Naive B cell (primary cell): ENCODE data around the gene KIF1A. TPM values are rescaled to one million over a fixed set of nuclear protein-coding genes. Genes with fewer than 3 reads are reported as not detected.

ENCODE experiments used
- ATAC-seq, 2 donors: fragments of 150-1000 bp; cut with Tn5 transposase; 2 replicates each; pipeline ENCODE4 v1.10.0; 2021; ENCODE audit warnings: low read depth in 2 of 2, mild to moderate bottlenecking in 2 of 2, moderate library complexity in 2 of 2
- DNase-seq: peaks from one replicate; pipeline ENCODE4 v3.0.0; 2022
- H3K27ac Mint-ChIP-seq, 6 donors: one replicate each; pipeline ENCODE4 v1.8.0; 2020 to 2022; ENCODE audit warnings: mild to moderate bottlenecking in 6 of 6, mixed read lengths in 6 of 6, moderate library complexity in 5 of 6, inconsistent platforms in 2 of 6
- H3K27me3 Mint-ChIP-seq, 3 donors: one replicate each; pipeline ENCODE4 v1.8.0; 2021 to 2022; ENCODE audit warnings: mixed read lengths in 3 of 3, mild to moderate bottlenecking in 1 of 3
- H3K36me3 Mint-ChIP-seq, 2 donors: one replicate each; pipeline ENCODE4 v1.8.0; 2020 to 2022; ENCODE audit warnings: mixed read lengths in 2 of 2, inconsistent platforms in 1 of 2, mild to moderate bottlenecking in 1 of 2
- H3K4me1 Mint-ChIP-seq, 3 donors: one replicate each; pipeline ENCODE4 v1.8.0; 2020 to 2022; ENCODE audit warnings: mixed read lengths in 3 of 3, inconsistent platforms in 1 of 3, mild to moderate bottlenecking in 1 of 3, moderate library complexity in 1 of 3
- H3K4me3 Mint-ChIP-seq, 8 donors: one replicate each; pipeline ENCODE4 v1.8.0; 2020 to 2022; ENCODE audit warnings: mild to moderate bottlenecking in 8 of 8, mixed read lengths in 8 of 8, moderate library complexity in 8 of 8, inconsistent platforms in 2 of 8
- H3K9me3 Mint-ChIP-seq, 7 donors: one replicate each; pipeline ENCODE4 v1.8.0; 2020 to 2022; ENCODE audit warnings: mixed read lengths in 7 of 7, mild to moderate bottlenecking in 5 of 7, inconsistent platforms in 2 of 7, moderate library complexity in 1 of 7
- polyA plus RNA-seq, 6 donors: library from polyadenylated mRNA; unstranded; fragments of 300-500 nt; fragmentation: Illumina TruSeq; gene quantifications; one replicate each; pipeline ENCODE4 v1.2.3, GENCODE V29; 2021; ENCODE audit warnings: low read depth in 6 of 6

KIF1A gene
- polyA plus RNA-seq, 6 donors from 2014 or later, result not detected

DNA sequence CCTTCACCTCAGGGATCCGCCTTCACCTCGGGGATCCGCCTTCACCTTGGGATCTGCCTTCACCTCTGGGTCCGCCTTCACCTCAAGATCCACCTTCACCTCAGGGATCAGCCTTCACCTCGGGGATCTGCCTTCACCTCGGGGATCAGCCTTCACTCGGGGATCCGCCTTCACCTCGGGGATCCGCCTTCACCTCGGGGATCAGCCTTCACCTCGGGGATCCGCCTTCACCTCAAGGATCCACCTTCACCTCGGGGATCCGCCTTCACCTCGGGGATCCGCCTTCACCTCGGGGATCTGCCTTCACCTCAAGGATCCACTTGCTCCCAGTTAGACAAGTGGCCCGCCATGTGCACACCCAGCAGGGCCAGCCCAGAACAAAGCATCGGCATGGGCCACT lies 7.3 kb downstream of the KIF1A start:
- H3K36me3 Mint-ChIP-seq, result peaks cover 0 to 8% of the 10 kb centered on the region in 2 donors
- H3K4me3 Mint-ChIP-seq, result no peak overlapping the region
- H3K4me1 Mint-ChIP-seq, result no peaks in the 10 kb centered on the region
- no peak for ATAC-seq
- H3K9me3 Mint-ChIP-seq, result peaks cover 5 to 15% (median 8%) of the 10 kb centered on the region in 7 donors
- no peak overlapping the region for H3K27ac Mint-ChIP-seq
- DNase-seq, result no peak
- peaks cover 15 to 37% (median 31%) of the 10 kb centered on the region in 3 donors for H3K27me3 Mint-ChIP-seq

DNA sequence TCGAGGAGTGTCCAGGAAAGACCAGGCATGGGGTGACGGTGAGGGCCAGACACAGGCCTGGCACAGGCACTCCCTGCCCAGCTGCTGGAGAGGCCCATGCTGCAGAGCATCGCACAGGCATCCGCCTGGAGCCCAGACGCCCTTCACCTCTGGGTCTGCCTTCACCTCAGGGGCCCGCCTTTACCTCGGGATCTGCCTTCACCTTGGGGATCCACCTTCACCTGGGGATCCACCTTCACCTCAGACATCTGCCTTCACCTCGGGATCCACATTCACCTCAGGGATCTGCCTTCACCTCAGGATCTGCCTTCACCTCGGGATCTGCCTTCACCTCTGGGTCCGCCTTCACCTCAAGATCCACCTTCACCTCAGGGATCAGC lies 7.7 kb downstream of the KIF1A start:
- peaks cover 0 to 8% of the 10 kb centered on the region in 2 donors for H3K36me3 Mint-ChIP-seq
- peaks cover 15 to 37% (median 36%) of the 10 kb centered on the region in 3 donors for H3K27me3 Mint-ChIP-seq
- no peaks in the 10 kb centered on the region for H3K4me1 Mint-ChIP-seq
- peaks cover 5 to 15% (median 8%) of the 10 kb centered on the region in 7 donors for H3K9me3 Mint-ChIP-seq
- no peak for ATAC-seq
- no peak overlapping the region for H3K4me3 Mint-ChIP-seq
- no peak overlapping the region for H3K27ac Mint-ChIP-seq
- DNase-seq, result no peak

DNA sequence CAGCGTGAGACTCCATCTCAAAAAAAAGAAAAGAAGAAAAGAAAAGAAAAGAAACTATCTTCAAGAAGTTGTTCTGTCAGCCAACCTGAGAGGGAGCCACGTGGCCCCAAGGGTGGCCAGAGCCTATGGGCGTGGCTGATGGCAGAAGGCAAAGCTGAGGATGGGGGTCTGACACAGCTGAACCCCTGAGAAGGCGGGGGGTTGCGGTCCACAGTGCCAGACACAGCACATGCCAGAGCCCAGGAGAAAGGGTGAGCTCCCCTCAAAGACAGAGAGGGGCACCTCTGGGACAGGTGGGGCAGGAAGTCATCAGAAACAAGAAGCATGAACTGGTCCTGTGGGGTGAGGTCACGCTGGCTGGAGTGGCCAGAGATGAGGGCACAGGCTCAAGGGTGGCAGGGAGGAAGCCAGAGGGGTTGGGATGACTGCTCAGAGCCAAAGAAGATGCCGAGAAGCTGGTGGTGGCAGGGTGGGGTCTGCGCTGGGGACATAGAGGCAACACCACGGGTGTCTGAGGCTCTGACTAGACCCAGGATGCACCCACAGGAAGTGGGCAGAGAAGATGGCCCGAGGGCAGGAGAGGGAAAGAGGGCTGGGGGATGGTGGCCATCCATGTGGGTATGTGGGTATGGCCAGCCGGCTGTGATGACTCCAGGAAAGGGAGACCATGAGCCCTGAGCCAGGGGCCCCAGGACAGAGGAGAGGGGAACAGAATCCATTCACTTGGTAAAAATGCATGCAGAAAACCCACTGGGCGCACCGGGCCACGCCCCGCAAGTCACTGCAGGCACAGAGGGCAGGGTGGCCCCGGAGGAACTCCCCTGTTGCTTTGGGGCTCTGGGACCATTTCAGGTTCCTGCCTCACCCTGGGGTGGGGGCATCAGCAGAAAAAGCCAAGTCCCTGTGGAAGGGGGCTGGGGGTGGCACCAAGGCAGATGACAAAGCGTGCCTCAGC lies 8.4 kb downstream of the KIF1A start:
- no peak for ATAC-seq

DNA sequence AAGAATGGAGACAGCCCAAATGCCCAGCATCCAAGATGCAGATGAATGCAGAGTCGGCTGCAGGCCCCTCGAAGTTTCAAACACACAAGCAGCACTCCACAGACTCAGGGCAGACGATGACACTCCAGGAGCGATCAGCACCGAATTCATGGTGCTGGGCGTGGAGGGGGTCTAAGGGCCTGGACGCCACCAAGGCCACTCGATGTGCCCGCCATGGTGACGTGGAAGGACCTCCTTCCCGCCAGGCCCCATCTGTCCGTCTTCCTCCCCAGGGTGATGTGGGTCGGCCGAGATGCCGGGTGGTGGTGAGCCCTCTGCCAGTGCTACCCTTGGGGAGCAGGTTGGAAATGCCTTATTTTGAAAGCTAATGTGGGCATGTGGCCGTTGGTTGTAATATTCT lies 9.4 kb downstream of the KIF1A start:
- H3K4me1 Mint-ChIP-seq, result no peaks in the 10 kb centered on the region
- peaks cover 5 to 24% (median 11%) of the 10 kb centered on the region in 7 donors for H3K9me3 Mint-ChIP-seq
- ATAC-seq (no peak), DNase-seq (no peak)
- H3K27ac Mint-ChIP-seq, result no peak overlapping the region
- peaks cover 0 to 8% of the 10 kb centered on the region in 2 donors for H3K36me3 Mint-ChIP-seq
- no peak overlapping the region for H3K4me3 Mint-ChIP-seq
- H3K27me3 Mint-ChIP-seq, result peaks cover 12 to 28% (median 25%) of the 10 kb centered on the region in 3 donors

More for the DNA sequence above, 8.4 kb downstream of the KIF1A start:
- H3K36me3 Mint-ChIP-seq, result peaks cover 0 to 8% of the 10 kb centered on the region in 2 donors
- peaks cover 15 to 38% (median 35%) of the 10 kb centered on the region in 3 donors for H3K27me3 Mint-ChIP-seq
- H3K4me1 Mint-ChIP-seq, result no peaks in the 10 kb centered on the region
- no peak for DNase-seq
- H3K9me3 Mint-ChIP-seq, result peaks cover 5 to 15% (median 8%) of the 10 kb centered on the region in 7 donors
- H3K4me3 Mint-ChIP-seq, result no peak overlapping the region
- peak overlapping the region in 2 of 6 donors; percentile 57 to 70 for H3K27ac Mint-ChIP-seq

DNA sequence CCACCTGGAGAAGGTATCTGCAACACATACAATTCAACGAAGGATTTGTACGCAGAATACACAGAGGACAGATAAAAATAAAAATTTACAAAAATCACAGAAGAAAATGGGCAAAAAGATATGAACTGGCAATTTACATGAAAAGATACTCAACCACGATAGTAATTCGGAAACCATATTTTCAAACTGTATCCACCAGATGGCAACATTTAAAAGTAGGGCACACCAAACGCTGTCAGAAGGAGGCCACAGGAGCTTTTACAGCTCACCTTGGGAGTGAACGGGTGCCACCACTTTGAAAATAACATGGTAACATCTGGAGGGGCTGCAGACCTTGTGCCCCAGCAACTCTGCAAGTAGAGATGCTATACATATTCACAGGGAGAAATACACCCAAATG lies 9.8 kb downstream of the KIF1A start:
- DNase-seq (no peak), ATAC-seq (no peak)
- Mint-ChIP-seq H3K4me1 (no peaks in the 10 kb centered on the region), H3K27me3 (peaks cover 10 to 24% (median 21%) of the 10 kb centered on the region in 3 donors), H3K9me3 (peaks cover 5 to 24% (median 11%) of the 10 kb centered on the region in 7 donors), H3K27ac (no peak overlapping the region), H3K4me3 (no peak overlapping the region), H3K36me3 (peaks cover 0 to 8% of the 10 kb centered on the region in 2 donors)

DNA sequence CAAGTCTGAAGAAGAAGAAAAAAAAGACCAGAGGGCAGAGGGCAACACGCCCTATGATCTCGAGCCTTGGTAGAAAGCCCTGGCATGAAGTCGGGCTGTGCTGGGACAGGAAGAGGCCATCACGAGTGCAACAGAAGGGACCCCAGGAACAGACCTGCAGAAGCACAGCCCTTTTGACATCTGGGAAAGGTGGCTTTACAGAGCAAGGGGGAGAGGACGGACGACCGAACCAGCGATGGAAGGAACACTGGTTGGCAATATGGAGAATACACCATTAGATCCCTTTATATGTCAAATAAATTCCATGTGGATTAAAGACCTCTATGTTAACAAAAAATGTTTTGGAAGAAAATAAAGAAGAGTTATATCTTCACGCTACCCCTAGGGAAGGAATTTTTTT lies 10.7 kb downstream of the KIF1A start:
- Mint-ChIP-seq H3K9me3 (peaks cover 4 to 26% (median 9%) of the 10 kb centered on the region in 7 donors), H3K4me3 (no peak overlapping the region), H3K27me3 (peaks cover 13 to 28% (median 20%) of the 10 kb centered on the region in 3 donors), H3K27ac (no peak overlapping the region), H3K36me3 (peaks cover 0 to 4% of the 10 kb centered on the region in 2 donors), H3K4me1 (no peaks in the 10 kb centered on the region)
- DNase-seq (no peak), ATAC-seq (no peak)

DNA sequence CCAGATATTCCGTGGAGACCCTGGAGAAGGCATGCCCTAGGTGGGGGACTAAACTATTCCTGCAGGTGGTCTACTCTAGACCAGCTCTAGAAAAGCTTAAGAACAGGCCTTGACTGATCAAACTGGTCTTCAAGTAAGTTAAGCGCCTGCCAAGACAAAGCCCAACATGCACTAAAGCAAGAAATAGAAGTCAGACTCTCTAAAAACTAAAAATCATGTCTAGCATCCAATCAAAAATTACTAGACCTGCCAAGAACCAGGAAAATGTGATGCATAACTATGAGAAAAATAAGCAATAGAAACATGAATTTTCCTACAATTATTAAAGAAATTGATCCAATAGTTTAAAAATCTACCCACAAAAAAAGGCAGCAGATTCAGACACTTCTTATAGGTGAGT lies 13.6 kb downstream of the KIF1A start:
- no peak overlapping the region for H3K4me3 Mint-ChIP-seq
- DNase-seq, result no peak
- H3K36me3 Mint-ChIP-seq, result no peaks in the 10 kb centered on the region
- H3K27me3 Mint-ChIP-seq, result peaks cover 11 to 41% (median 32%) of the 10 kb centered on the region in 3 donors
- H3K27ac Mint-ChIP-seq, result no peak overlapping the region
- no peak for ATAC-seq
- peaks cover 4 to 14% (median 5%) of the 10 kb centered on the region in 7 donors for H3K9me3 Mint-ChIP-seq
- no peaks in the 10 kb centered on the region for H3K4me1 Mint-ChIP-seq

DNA sequence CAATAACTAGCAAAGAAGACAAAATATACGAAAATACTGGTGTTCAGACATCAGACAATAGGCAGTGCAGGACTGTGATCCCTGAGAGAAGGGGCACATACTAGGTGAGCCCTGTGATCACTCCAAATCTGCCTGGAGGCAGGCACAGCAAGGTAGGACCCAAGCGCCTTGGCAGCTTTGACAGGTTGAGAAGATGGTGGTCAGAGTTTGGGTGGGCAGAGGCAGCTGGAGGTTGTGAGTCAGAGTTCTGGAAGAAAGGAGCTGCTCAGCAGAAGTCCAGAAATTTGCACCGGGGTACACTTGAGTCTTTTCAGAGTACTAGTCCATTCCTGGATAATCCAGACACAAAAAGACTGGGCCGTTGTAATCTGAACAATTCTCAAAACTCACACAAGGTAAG lies 14.0 kb downstream of the KIF1A start:
- DNase-seq (no peak), ATAC-seq (no peak)
- Mint-ChIP-seq H3K36me3 (no peaks in the 10 kb centered on the region), H3K27me3 (peaks cover 11 to 45% (median 36%) of the 10 kb centered on the region in 3 donors), H3K4me3 (no peak overlapping the region), H3K27ac (no peak overlapping the region), H3K4me1 (no peaks in the 10 kb centered on the region), H3K9me3 (peaks cover 2 to 17% (median 5%) of the 10 kb centered on the region in 7 donors)

DNA sequence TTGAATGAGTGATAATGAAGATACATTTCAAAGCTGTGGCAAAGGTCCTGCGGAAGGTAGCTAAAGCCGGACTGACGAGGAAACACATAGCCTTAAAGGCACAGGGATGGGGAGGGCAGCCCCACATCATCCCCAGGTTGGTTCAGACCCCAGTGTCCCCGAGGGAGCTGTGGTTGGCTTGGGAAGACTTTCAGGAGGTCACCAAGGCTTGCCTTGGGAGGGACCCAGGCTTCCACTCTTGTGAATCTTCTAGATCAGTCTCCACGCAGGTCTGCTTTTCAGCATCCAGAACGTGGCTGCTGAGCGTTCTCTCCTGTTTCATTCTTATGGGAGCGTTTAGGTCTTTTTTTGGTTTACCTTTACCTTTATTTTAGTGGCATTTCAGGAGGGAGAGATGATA lies 16.8 kb downstream of the KIF1A start:
- DNase-seq (no peak), ATAC-seq (no peak)
- Mint-ChIP-seq H3K4me3 (no peak overlapping the region), H3K4me1 (no peaks in the 10 kb centered on the region), H3K27ac (no peak overlapping the region), H3K9me3 (peaks cover 0 to 30% (median 5%) of the 10 kb centered on the region in 7 donors), H3K36me3 (no peaks in the 10 kb centered on the region), H3K27me3 (peaks cover 26 to 61% (median 51%) of the 10 kb centered on the region in 3 donors)

DNA sequence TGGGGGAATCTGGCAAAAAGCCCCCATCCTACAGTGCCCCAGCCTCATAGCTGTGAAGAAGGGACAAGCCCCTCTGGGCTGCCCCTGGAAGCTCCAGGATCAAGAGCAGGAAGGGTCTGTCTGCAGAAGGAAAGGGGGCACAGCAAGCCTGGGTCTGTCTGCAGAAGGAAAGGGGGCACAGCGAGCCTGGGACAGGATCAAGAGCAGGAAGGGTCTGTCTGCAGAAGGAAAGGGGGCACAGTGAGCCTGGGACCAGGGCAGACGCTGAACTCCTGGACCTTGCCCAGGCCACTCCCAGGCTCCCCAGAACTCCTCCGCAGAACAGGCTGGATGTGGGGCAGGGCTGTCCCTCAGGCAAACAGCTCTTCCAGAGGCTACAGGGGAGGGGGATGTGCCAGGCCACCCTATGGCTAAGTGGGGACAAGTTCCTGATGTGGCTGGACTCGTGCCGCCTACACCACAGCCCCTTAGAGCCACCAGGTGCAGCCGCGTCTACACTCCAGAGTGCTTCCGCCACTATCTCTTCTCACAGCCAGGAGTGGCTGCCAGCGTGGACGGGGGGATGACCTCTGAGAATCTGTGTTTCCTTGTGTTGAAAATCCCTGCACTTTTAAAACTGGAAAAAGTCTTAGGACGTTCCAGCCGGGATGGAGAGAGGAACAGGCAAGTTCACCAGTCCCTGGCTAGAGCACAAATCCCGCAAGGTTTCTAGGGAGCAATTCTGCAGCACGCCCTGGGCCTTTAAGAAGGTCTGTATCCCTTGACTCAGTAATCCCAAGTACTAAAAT lies 20.8 kb downstream of the KIF1A start:
- Mint-ChIP-seq H3K9me3 (peaks cover 0 to 17% (median 0%) of the 10 kb centered on the region in 7 donors), H3K4me3 (no peak overlapping the region), H3K4me1 (no peaks in the 10 kb centered on the region), H3K27ac (no peak overlapping the region), H3K36me3 (no peaks in the 10 kb centered on the region), H3K27me3 (peaks cover 23 to 75% (median 56%) of the 10 kb centered on the region in 3 donors)
- ATAC-seq, result no peak
- no peak for DNase-seq

DNA sequence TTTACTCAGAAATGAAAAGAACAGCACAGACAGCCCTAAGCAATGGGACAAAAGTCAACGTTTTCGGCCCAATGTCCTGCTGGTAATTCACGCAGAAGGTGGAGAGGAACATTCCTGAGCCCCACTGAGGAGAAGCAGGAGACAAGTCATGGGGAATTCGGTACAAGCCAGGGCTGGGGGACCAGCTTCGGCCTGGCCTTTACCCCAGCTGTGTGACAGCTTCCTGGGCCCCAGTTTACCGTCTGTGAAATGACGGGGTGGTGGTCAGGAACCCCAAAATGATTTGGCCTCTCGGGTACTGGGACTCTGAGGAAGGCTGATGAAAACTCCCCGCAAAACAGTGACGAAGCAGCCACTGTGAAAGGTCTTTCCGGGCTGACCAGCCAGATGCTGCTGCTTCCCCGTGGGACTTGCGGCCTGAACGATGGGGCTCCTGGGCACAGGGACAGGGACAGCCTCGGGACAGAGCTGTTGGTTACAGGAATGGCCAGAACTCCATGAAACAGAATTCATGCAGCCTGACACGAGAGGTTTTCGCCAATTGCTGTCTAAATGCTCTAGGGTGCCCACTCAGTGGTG lies 21.6 kb downstream of the KIF1A start:
- Mint-ChIP-seq H3K27me3 (peaks cover 23 to 75% (median 58%) of the 10 kb centered on the region in 3 donors), H3K4me3 (peak overlapping the region in 1 of 8 donors; percentile 60), H3K4me1 (no peaks in the 10 kb centered on the region)

DNA sequence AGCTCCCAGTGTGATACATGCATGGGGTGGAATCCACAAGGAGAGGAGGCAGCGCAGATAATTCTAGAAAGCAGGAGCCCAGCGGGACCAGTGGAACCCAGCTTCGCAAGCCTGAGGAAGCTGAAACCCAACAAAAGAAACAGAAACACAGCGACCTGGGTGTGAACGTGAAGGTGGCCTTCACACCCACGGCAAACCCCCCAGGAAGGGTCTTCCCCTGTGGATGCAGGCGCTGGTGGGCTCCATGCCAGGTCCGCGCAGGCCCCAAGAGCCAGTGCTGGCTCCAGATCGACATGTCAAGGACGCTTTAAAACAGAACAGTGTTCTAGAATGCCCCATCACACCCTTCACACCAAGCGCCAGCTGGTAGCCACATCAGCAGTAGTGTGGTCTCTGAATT lies 22.1 kb downstream of the KIF1A start:
- H3K4me3 Mint-ChIP-seq, result no peak overlapping the region
- H3K27me3 Mint-ChIP-seq, result peaks cover 23 to 70% (median 53%) of the 10 kb centered on the region in 3 donors
- H3K27ac Mint-ChIP-seq, result no peak overlapping the region
- DNase-seq (no peak), ATAC-seq (no peak)
- no peaks in the 10 kb centered on the region for H3K4me1 Mint-ChIP-seq
- no peaks in the 10 kb centered on the region for H3K36me3 Mint-ChIP-seq
- H3K9me3 Mint-ChIP-seq, result peaks cover 0 to 16% (median 0%) of the 10 kb centered on the region in 7 donors

More for the DNA sequence above, 21.6 kb downstream of the KIF1A start:
- ATAC-seq, result no peak
- H3K9me3 Mint-ChIP-seq, result peaks cover 0 to 16% (median 0%) of the 10 kb centered on the region in 7 donors
- H3K27ac Mint-ChIP-seq, result no peak overlapping the region
- no peaks in the 10 kb centered on the region for H3K36me3 Mint-ChIP-seq
- DNase-seq, result no peak

DNA sequence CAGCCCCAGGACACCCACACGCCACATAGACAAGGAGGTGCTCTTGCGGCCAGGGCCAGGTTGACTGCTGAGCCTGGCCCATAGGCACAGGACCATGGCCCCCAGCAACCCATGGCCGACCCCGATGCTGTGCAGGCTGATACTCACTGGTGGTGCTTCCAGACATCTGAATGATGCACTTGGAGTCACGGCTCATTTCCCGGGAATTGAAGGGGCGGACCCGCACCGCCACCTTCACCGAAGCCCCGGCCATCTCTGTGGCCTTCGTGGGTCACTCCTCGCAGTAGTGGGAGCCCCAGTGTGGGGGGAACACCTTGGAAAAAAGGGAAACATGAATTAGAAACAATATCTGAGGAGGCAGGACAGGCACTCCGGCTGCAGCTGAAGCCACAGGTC lies 22.5 kb downstream of the KIF1A start:
- peaks cover 0 to 16% (median 0%) of the 10 kb centered on the region in 7 donors for H3K9me3 Mint-ChIP-seq
- H3K36me3 Mint-ChIP-seq, result no peaks in the 10 kb centered on the region
- no peak for ATAC-seq
- no peaks in the 10 kb centered on the region for H3K4me1 Mint-ChIP-seq
- H3K4me3 Mint-ChIP-seq, result no peak overlapping the region
- peaks cover 23 to 70% (median 50%) of the 10 kb centered on the region in 3 donors for H3K27me3 Mint-ChIP-seq
- no peak for DNase-seq
- H3K27ac Mint-ChIP-seq, result no peak overlapping the region
